Measurements from ENCODE around the gene ACOX2. TPM values are rescaled to one million over a fixed set of nuclear protein-coding genes. Genes with fewer than 3 reads are reported as not detected.

ACOX2 gene
- total and polyA plus RNA-seq, 10 of the 15 experiments (the other 5 are each of a cell fraction or from before 2014, with no cell fraction given): 0.72 TPM; not detected in 9

- H3K27ac ChIP-seq (ENCODE audit: control insufficient read depth, insufficient read depth): no peak overlapping the region
- no peaks in the 10 kb centered on the region for H3K4me1 ChIP-seq (ENCODE audit: control insufficient read depth, insufficient read depth, low read length)
- intact Hi-C loops (cut with micrococcal nuclease; ENCODE audit: unreplicated experiment) (no loop called here), in situ Hi-C loops (cut with MboI) (no loop called here)
- POLR2A ChIA-PET: interaction anchor here (1.1 kb wide), 1 partner anchor 178 kb away, joined by 3 read pairs; the partner anchor contains the start of gene HTD2
- WGBS (ENCODE audit: insufficient coverage, insufficient replicate concordance, low lambda C conversion rate, missing lambda C conversion rate): 28% methylated on average over 7 of the region's 7 CpGs
- H3K79me2 ChIP-seq (ENCODE audit: control insufficient read depth, insufficient read depth, low read length): no peaks in the 10 kb centered on the region
- SMC1A ChIA-PET (ENCODE audit: uncharacterized antibody, unreplicated experiment): interaction anchor here (0.6 to 1.1 kb wide), 5 partner anchors 19 to 1708 kb away, joined by 3 read pairs; no protein-coding TSS in a partner anchor
- no peak for FAIRE-seq
- H3K27me3 ChIP-seq (replicated peaks in 1 of 2; ENCODE audit: control insufficient read depth in 2 of 2, insufficient read depth in 2 of 2, low read length in 1 of 2): peaks cover 0 to 1% of the 10 kb centered on the region in 2 experiments; a peak in 3 of 4 replicates
- ATAC-seq: no peak
- H3K4me3 ChIP-seq: no peak overlapping the region
- H3K36me3 ChIP-seq (ENCODE audit: control insufficient read depth in 2 of 2, insufficient read depth in 2 of 2, low read length in 1 of 2): no peaks in the 10 kb centered on the region
- BruUV-seq (replicated peaks): no TSS peak
- no peak overlapping the region for H3K9ac ChIP-seq (ENCODE audit: control insufficient read depth, insufficient read depth, low read length)
- CTCF ChIA-PET: interaction anchor here (1.4 to 2.3 kb wide), 3 partner anchors 8 to 15 kb away, joined by 3 to 9 read pairs (median 8); partner anchors contain the start of gene KCTD6
- H3K9me3 ChIP-seq (replicated peaks; ENCODE audit: control insufficient read depth, insufficient read depth, low read length): no peaks in the 10 kb centered on the region; the same call in 2 of the 3 replicates
- no peak overlapping the region for H2AFZ ChIP-seq (ENCODE audit: control insufficient read depth, low read depth, low read length)
- DNase-seq (ENCODE audit: low read depth, low spot score): no peak
- RAD21 ChIA-PET (ENCODE audit: unreplicated experiment): interaction anchor here (0.8 to 1.3 kb wide), 2 partner anchors 20 to 177 kb away, joined by 3 read pairs; partner anchors contain the start of gene HTD2
- H4K20me1 ChIP-seq (ENCODE audit: control insufficient read depth, insufficient read depth): no peaks in the 10 kb centered on the region
- H3K4me2 ChIP-seq (ENCODE audit: control insufficient read depth, insufficient read depth): no peak overlapping the region
- TF ChIP-seq POLR2A (IDR thresholded peaks at IDR 0.05; ENCODE audit: low read depth, low read length): no peak
- no peak for TF ChIP-seq ZNF687 (IDR thresholded peaks at IDR 0.05)
- TF ChIP-seq SRF (IDR thresholded peaks at IDR 0.05; ENCODE audit: low read depth in 2 of 2, low read length in 2 of 2): no peak
- TF ChIP-seq CBX3 (IDR thresholded peaks at IDR 0.05; ENCODE audit: borderline replicate concordance, low read depth): no peak
- TF ChIP-seq NFIC (IDR thresholded peaks at IDR 0.05; ENCODE audit: low read depth, low read length): no peak
- TF ChIP-seq HDAC6 (IDR thresholded peaks at IDR 0.05; ENCODE audit: unreplicated experiment): no peak
- no peak for TF ChIP-seq NR2F1 (conservative IDR thresholded peaks at IDR 0.05)
- TF ChIP-seq IRF4 (IDR thresholded peaks at IDR 0.05; ENCODE audit: low read depth, low read length): no peak
- no peak for TF ChIP-seq MAX (IDR thresholded peaks at IDR 0.05; ENCODE audit: low read depth, low read length)
- no peak for TF ChIP-seq RB1 (IDR thresholded peaks at IDR 0.05; ENCODE audit: borderline replicate concordance)
- TF ChIP-seq IKZF2 (IDR thresholded peaks at IDR 0.05): no peak
- no peak for TF ChIP-seq CREM (IDR thresholded peaks at IDR 0.05; ENCODE audit: low read depth)
- TF ChIP-seq GATAD2B (conservative IDR thresholded peaks at IDR 0.05; ENCODE audit: low read depth): no peak
- no peak for TF ChIP-seq ATF7 (IDR thresholded peaks at IDR 0.05; ENCODE audit: low read depth)
- TF ChIP-seq SKIL (IDR thresholded peaks at IDR 0.05; ENCODE audit: low read depth, poor library complexity, severe bottlenecking): no peak
- no peak for TF ChIP-seq PAX8 (IDR thresholded peaks at IDR 0.05)
- TF ChIP-seq ESRRA (IDR thresholded peaks at IDR 0.05; ENCODE audit: low read length): no peak
Measured at GRCh38 chr3:58484045-58484721, 52.8 kb downstream of the ACOX2 start.
